ENCODE results near the gene PATJ. TPM values are rescaled to one million over a fixed set of nuclear protein-coding genes. Genes with fewer than 3 reads are reported as not detected.
"Not testable (repeated sequence)": the region's sequence is repeated elsewhere in the genome, so short reads cannot be mapped to it uniquely, and the experiment has no call there.

Gene PATJ
- polyA plus RNA-seq, 2 donors = 17.2 to 28.6 TPM

GRCh38 chr1:61961009-61961408 is 218.7 kb downstream of the PATJ start:
- no peaks in the 10 kb centered on the region for H3K9me3 ChIP-seq (ENCODE audit: control insufficient read depth in 2 of 2, insufficient read depth in 1 of 2, low read depth in 1 of 2, low read length in 1 of 2)
- no peaks in the 10 kb centered on the region for H3K4me1 ChIP-seq (ENCODE audit: control insufficient read depth in 2 of 2, insufficient read depth in 2 of 2, low read length in 1 of 2)
- no peaks in the 10 kb centered on the region for H3K36me3 ChIP-seq (ENCODE audit: control insufficient read depth in 2 of 2, insufficient read depth in 2 of 2, low read length in 1 of 2)
- H3K27ac ChIP-seq (ENCODE audit: low read depth in 2 of 2, low read length in 1 of 2) = no peak overlapping the region
- no peaks in the 10 kb centered on the region for H3K27me3 ChIP-seq (ENCODE audit: control insufficient read depth in 1 of 2, insufficient read depth in 2 of 2, low read length in 2 of 2)
- whole genome bisulfite sequencing, 2 donors = 67 to 93% methylated on average over 3 of the region's 3 CpGs
- no peak overlapping the region for H3K4me3 ChIP-seq (ENCODE audit: low read depth in 1 of 2, low read length in 2 of 2)

GRCh38 chr1:61962631-61963030 is 220.4 kb downstream of the PATJ start:
- Histone ChIP-seq H3K27ac (ENCODE audit: low read depth in 2 of 2, low read length in 1 of 2) (no peak overlapping the region), H3K4me3 (ENCODE audit: low read depth in 1 of 2, low read length in 2 of 2) (no peak overlapping the region), H3K36me3 (ENCODE audit: control insufficient read depth in 2 of 2, insufficient read depth in 2 of 2, low read length in 1 of 2) (no peaks in the 10 kb centered on the region), H3K4me1 (ENCODE audit: control insufficient read depth in 2 of 2, insufficient read depth in 2 of 2, low read length in 1 of 2) (no peaks in the 10 kb centered on the region), H3K9me3 (ENCODE audit: control insufficient read depth in 2 of 2, insufficient read depth in 1 of 2, low read depth in 1 of 2, low read length in 1 of 2) (no peaks in the 10 kb centered on the region), H3K27me3 (ENCODE audit: control insufficient read depth in 1 of 2, insufficient read depth in 2 of 2, low read length in 2 of 2) (no peaks in the 10 kb centered on the region)
- WGBS, 2 donors = 93 to 94% methylated on average over 3 of the region's 3 CpGs

GRCh38 chr1:61966450-61967225 is 224.4 kb downstream of the PATJ start:
- not testable (repeated sequence) for H3K4me3 ChIP-seq (ENCODE audit: low read depth in 1 of 2, low read length in 2 of 2); H3K4me1 ChIP-seq (ENCODE audit: control insufficient read depth in 2 of 2, insufficient read depth in 2 of 2, low read length in 1 of 2); H3K36me3 ChIP-seq (ENCODE audit: control insufficient read depth in 2 of 2, insufficient read depth in 2 of 2, low read length in 1 of 2); H3K27ac ChIP-seq (ENCODE audit: low read depth in 2 of 2, low read length in 1 of 2); H3K27me3 ChIP-seq (ENCODE audit: control insufficient read depth in 1 of 2, insufficient read depth in 2 of 2, low read length in 2 of 2); H3K9me3 ChIP-seq (ENCODE audit: control insufficient read depth in 2 of 2, insufficient read depth in 1 of 2, low read depth in 1 of 2, low read length in 1 of 2)
- 92 to 97% methylated on average over 9 of the region's 9 CpGs for WGBS, 2 donors

GRCh38 chr1:61967750-61968149 is 225.5 kb downstream of the PATJ start:
- H3K9me3 ChIP-seq (ENCODE audit: control insufficient read depth in 2 of 2, insufficient read depth in 1 of 2, low read depth in 1 of 2, low read length in 1 of 2) = no peaks in the 10 kb centered on the region
- no peaks in the 10 kb centered on the region for H3K27me3 ChIP-seq (ENCODE audit: control insufficient read depth in 1 of 2, insufficient read depth in 2 of 2, low read length in 2 of 2)
- H3K27ac ChIP-seq (ENCODE audit: low read depth in 2 of 2, low read length in 1 of 2) = no peak overlapping the region
- no peak overlapping the region for H3K4me3 ChIP-seq (ENCODE audit: low read depth in 1 of 2, low read length in 2 of 2)
- no peaks in the 10 kb centered on the region for H3K4me1 ChIP-seq (ENCODE audit: control insufficient read depth in 2 of 2, insufficient read depth in 2 of 2, low read length in 1 of 2)
- no peaks in the 10 kb centered on the region for H3K36me3 ChIP-seq (ENCODE audit: control insufficient read depth in 2 of 2, insufficient read depth in 2 of 2, low read length in 1 of 2)
- 60 to 65% methylated on average over 3 of the region's 3 CpGs for WGBS, 2 donors

- H3K27ac ChIP-seq (ENCODE audit: low read depth in 2 of 2, low read length in 1 of 2) = no peak overlapping the region
- WGBS, 2 donors = 96 to 100% methylated on average over 1 of the region's 1 CpG
- H3K36me3 ChIP-seq (ENCODE audit: control insufficient read depth in 2 of 2, insufficient read depth in 2 of 2, low read length in 1 of 2) = no peaks in the 10 kb centered on the region
- H3K4me3 ChIP-seq (ENCODE audit: low read depth in 1 of 2, low read length in 2 of 2) = no peak overlapping the region
- H3K27me3 ChIP-seq (ENCODE audit: control insufficient read depth in 1 of 2, insufficient read depth in 2 of 2, low read length in 2 of 2) = no peaks in the 10 kb centered on the region
- H3K9me3 ChIP-seq (ENCODE audit: control insufficient read depth in 2 of 2, insufficient read depth in 1 of 2, low read depth in 1 of 2, low read length in 1 of 2) = no peaks in the 10 kb centered on the region
- H3K4me1 ChIP-seq (ENCODE audit: control insufficient read depth in 2 of 2, insufficient read depth in 2 of 2, low read length in 1 of 2) = no peaks in the 10 kb centered on the region
Observed at GRCh38 chr1:61968869-61969268, 226.6 kb downstream of the PATJ start.

GRCh38 chr1:61973100-61973837 is 231.0 kb downstream of the PATJ start:
- Histone ChIP-seq H3K4me3 (ENCODE audit: low read depth in 1 of 2, low read length in 2 of 2) (no peak overlapping the region), H3K9me3 (ENCODE audit: control insufficient read depth in 2 of 2, insufficient read depth in 1 of 2, low read depth in 1 of 2, low read length in 1 of 2) (no peaks in the 10 kb centered on the region), H3K27ac (ENCODE audit: low read depth in 2 of 2, low read length in 1 of 2) (no peak overlapping the region), H3K27me3 (ENCODE audit: control insufficient read depth in 1 of 2, insufficient read depth in 2 of 2, low read length in 2 of 2) (no peaks in the 10 kb centered on the region), H3K4me1 (ENCODE audit: control insufficient read depth in 2 of 2, insufficient read depth in 2 of 2, low read length in 1 of 2) (no peaks in the 10 kb centered on the region), H3K36me3 (ENCODE audit: control insufficient read depth in 2 of 2, insufficient read depth in 2 of 2, low read length in 1 of 2) (no peaks in the 10 kb centered on the region)
- WGBS, 2 donors = 83 to 86% methylated on average over 8 of the region's 8 CpGs

GRCh38 chr1:61975638-61976037 is 233.4 kb downstream of the PATJ start:
- Histone ChIP-seq H3K36me3 (ENCODE audit: control insufficient read depth in 2 of 2, insufficient read depth in 2 of 2, low read length in 1 of 2) (no peaks in the 10 kb centered on the region), H3K4me1 (ENCODE audit: control insufficient read depth in 2 of 2, insufficient read depth in 2 of 2, low read length in 1 of 2) (no peaks in the 10 kb centered on the region), H3K27ac (ENCODE audit: low read depth in 2 of 2, low read length in 1 of 2) (no peak overlapping the region), H3K4me3 (ENCODE audit: low read depth in 1 of 2, low read length in 2 of 2) (no peak overlapping the region), H3K9me3 (ENCODE audit: control insufficient read depth in 2 of 2, insufficient read depth in 1 of 2, low read depth in 1 of 2, low read length in 1 of 2) (no peaks in the 10 kb centered on the region), H3K27me3 (ENCODE audit: control insufficient read depth in 1 of 2, insufficient read depth in 2 of 2, low read length in 2 of 2) (no peaks in the 10 kb centered on the region)
- WGBS, 2 donors = 77 to 80% methylated on average over 4 of the region's 4 CpGs

GRCh38 chr1:61976566-61976965 is 234.3 kb downstream of the PATJ start:
- Histone ChIP-seq H3K36me3 (ENCODE audit: control insufficient read depth in 2 of 2, insufficient read depth in 2 of 2, low read length in 1 of 2) (no peaks in the 10 kb centered on the region), H3K9me3 (ENCODE audit: control insufficient read depth in 2 of 2, insufficient read depth in 1 of 2, low read depth in 1 of 2, low read length in 1 of 2) (no peaks in the 10 kb centered on the region), H3K27me3 (ENCODE audit: control insufficient read depth in 1 of 2, insufficient read depth in 2 of 2, low read length in 2 of 2) (no peaks in the 10 kb centered on the region), H3K4me1 (ENCODE audit: control insufficient read depth in 2 of 2, insufficient read depth in 2 of 2, low read length in 1 of 2) (no peaks in the 10 kb centered on the region), H3K4me3 (ENCODE audit: low read depth in 1 of 2, low read length in 2 of 2) (no peak overlapping the region), H3K27ac (ENCODE audit: low read depth in 2 of 2, low read length in 1 of 2) (no peak overlapping the region)
- WGBS, 2 donors = 84 to 88% methylated on average over 4 of the region's 4 CpGs

- H3K9me3 ChIP-seq (ENCODE audit: control insufficient read depth in 2 of 2, insufficient read depth in 1 of 2, low read depth in 1 of 2, low read length in 1 of 2) = no peaks in the 10 kb centered on the region
- no peaks in the 10 kb centered on the region for H3K27me3 ChIP-seq (ENCODE audit: control insufficient read depth in 1 of 2, insufficient read depth in 2 of 2, low read length in 2 of 2)
- H3K27ac ChIP-seq (ENCODE audit: low read depth in 2 of 2, low read length in 1 of 2) = no peak overlapping the region
- no peaks in the 10 kb centered on the region for H3K4me1 ChIP-seq (ENCODE audit: control insufficient read depth in 2 of 2, insufficient read depth in 2 of 2, low read length in 1 of 2)
- H3K36me3 ChIP-seq (ENCODE audit: control insufficient read depth in 2 of 2, insufficient read depth in 2 of 2, low read length in 1 of 2) = no peaks in the 10 kb centered on the region
- H3K4me3 ChIP-seq (ENCODE audit: low read depth in 1 of 2, low read length in 2 of 2) = no peak overlapping the region
Observed at GRCh38 chr1:61978796-61979195, 236.5 kb downstream of the PATJ start.

- no peaks in the 10 kb centered on the region for H3K9me3 ChIP-seq (ENCODE audit: control insufficient read depth in 2 of 2, insufficient read depth in 1 of 2, low read depth in 1 of 2, low read length in 1 of 2)
- WGBS, 2 donors = 93 to 95% methylated on average over 4 of the region's 4 CpGs
Observed at GRCh38 chr1:61979729-61980128, 237.4 kb downstream of the PATJ start.

More at GRCh38 chr1:61979729-61980128, 237.4 kb downstream of the PATJ start:
- Histone ChIP-seq H3K4me3 (ENCODE audit: low read depth in 1 of 2, low read length in 2 of 2) (no peak overlapping the region), H3K4me1 (ENCODE audit: control insufficient read depth in 2 of 2, insufficient read depth in 2 of 2, low read length in 1 of 2) (no peaks in the 10 kb centered on the region), H3K27ac (ENCODE audit: low read depth in 2 of 2, low read length in 1 of 2) (no peak overlapping the region), H3K36me3 (ENCODE audit: control insufficient read depth in 2 of 2, insufficient read depth in 2 of 2, low read length in 1 of 2) (no peaks in the 10 kb centered on the region), H3K27me3 (ENCODE audit: control insufficient read depth in 1 of 2, insufficient read depth in 2 of 2, low read length in 2 of 2) (no peaks in the 10 kb centered on the region)
